HG02885 (cell line): Measurements from ENCODE around the gene FAM168A.

Experiments used
- ATAC-seq: cut with Tn5 transposase; IDR thresholded peaks from one replicate; pipeline ENCODE4 v1.9.1; 2021; ENCODE audit warnings: mild to moderate bottlenecking; ENCODE audit not compliant: unreplicated experiment, poor library complexity

Gene FAM168A

DNA sequence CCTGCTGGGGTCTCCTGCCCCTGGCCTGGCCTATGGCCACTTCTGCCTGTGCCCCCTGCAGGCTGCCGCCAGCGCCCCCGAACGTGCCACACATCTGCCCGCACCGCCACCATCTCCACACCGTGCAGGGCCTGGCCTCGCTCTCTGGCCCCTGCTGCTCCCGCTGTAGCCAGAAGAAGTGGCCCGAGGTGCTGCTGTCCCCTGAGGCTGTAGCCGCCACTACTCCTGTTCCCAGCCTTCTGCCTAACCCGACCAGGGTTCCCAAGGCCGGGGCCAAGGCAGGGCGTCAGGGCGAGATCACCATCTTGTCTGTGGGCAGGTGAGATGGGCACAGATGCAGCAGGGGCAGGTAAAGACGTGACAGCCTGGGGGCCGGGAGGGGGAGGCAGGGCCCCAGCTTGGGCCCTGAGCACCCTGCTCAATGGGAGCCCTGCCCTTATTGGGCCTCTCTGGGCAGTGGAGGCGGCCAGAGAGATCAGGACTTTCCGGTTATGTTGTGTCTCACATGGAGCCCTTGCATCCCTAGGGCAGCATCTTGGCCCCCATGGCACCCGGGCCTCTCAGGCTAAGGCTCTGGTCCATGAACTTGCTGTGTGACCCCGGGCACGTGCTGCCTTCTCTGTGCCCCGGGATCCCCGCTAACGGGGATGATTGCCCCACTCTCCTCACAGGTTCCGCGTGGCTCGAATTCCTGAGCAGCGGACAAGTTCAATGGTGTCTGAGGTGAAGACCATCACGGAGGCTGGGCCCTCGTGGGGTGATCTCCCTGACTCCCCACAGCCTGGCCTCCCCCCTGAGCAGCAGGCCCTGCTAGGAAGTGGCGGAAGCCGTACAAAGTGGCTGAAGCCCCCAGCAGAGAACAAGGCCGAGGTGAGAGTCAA, 203.3 kb downstream of the FAM168A start:
- ATAC-seq: no peak

DNA sequence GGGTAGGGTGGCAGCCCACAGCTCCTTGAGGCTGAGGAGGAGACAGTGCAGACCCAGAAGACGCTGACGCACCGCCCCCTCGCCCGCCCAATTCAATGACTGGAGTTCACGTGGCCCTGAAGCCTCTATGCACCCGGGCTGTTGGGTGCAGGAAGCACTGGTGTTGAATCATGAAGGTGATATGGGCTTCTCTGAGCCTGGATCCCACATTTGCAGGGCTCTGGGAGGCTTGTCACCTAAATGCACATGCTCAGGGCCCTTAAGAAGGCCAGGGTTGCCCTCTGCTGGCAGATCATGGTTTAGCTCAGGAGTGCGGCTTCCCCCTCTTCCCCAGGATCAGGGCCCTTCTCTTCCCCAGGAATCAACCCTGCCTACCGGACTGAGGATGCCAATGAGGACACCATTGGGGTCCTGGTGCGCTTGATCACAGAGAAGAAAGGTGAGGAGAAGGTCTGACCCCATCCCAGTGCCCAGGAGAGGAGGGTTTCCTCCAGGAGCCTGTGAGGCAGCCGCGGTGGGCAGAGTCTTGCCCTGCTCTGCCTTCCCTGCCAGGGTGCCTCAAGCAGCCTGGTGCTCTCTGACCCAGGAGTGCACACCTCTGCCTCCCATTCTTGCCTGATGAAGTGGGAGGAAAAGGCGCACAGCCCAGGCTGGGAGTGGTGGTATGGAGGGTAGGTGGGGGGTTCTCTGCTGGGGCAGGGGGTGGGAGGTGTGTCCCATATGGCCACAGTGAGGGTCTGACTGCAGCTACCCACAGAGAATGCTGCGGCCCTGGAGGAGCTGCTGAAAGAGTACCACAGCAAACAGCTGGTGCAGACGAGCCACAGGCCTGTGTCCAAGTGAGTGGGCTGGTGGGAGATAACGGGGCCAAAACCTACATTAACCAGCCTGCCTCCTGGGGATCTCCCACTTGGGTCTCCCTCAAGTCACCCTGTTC, 204.2 kb downstream of the FAM168A start:
- no peak for ATAC-seq

DNA sequence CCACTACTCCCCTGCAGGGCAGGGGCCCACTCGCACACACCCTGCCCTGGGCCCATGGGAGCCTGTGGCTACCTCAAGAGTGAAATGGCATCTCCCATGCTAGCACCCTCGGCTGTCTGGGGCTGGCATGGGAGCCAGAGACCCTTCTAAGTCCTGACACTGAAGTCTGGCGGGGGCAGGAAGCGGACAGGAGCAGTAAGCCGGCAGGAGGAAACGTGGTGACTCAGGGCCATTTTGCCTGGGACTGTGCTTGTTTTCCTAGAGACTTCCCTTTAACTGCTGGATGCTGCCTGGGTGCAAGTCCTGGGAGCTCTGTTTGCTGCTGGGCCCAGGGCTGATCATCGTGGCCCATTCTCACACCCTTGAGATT, 204.9 kb downstream of the FAM168A start:
- ATAC-seq: no peak

DNA sequence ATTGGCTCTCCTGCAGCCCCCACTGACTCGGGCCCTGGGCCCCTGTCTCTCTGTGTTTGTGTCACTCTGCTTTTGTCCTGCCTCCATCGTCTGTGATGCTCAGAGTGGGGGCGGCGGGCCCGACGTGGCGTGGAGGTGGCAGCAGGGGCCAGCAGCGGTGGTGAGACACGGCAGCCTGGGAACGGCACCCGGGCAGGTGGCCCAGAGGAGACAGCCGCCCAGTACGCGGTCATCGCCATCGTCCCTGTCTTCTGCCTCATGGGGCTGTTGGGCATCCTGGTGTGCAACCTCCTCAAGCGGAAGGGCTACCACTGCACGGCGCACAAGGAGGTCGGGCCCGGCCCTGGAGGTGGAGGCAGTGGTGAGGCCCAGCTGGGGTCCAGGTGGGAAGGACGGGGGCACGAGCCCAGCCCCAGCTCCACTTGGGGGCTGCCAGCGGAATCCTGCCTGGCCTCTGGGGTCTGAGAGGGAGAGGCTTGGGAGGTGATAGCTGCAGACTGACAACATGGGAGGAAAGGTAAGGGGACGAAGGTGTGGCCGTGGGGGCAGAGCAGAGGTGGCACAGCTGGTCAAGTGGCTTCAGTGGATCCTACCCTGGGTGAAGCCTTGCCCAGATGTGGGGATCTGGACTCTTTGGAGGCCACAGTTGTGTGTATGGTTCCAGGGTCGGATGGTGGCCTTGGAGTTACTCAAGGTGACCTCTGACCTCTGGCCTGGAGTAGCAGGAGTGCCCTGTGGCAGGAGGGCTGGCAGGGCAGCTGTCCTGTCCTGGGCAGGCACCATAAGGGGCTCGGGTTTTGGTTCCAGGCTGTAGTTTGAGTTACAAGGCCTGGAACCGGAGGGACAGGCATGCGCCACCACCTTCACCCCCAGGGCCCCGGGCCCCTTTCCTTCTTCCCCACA, 205.6 kb downstream of the FAM168A start:
- ATAC-seq: no peak

DNA sequence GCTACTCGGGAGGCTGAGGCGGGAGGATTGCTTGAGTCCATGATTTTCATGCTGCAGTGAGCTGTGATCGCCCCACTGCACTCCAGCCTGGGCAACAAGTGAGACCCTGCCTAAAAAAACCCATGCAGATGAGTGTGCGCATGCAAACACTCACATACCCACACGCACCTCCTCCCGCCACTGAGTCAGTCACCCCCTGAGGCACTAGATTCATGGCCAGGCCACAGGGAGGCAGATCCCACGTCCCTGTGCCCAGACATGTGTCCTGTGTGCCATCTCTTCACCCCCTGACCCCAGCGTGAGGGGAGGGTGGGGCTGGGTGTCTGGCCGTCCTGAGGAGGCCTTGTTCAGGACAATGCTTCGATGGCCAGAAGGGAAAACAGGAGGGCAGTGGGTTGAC, 206.2 kb downstream of the FAM168A start:
- ATAC-seq: no peak

DNA sequence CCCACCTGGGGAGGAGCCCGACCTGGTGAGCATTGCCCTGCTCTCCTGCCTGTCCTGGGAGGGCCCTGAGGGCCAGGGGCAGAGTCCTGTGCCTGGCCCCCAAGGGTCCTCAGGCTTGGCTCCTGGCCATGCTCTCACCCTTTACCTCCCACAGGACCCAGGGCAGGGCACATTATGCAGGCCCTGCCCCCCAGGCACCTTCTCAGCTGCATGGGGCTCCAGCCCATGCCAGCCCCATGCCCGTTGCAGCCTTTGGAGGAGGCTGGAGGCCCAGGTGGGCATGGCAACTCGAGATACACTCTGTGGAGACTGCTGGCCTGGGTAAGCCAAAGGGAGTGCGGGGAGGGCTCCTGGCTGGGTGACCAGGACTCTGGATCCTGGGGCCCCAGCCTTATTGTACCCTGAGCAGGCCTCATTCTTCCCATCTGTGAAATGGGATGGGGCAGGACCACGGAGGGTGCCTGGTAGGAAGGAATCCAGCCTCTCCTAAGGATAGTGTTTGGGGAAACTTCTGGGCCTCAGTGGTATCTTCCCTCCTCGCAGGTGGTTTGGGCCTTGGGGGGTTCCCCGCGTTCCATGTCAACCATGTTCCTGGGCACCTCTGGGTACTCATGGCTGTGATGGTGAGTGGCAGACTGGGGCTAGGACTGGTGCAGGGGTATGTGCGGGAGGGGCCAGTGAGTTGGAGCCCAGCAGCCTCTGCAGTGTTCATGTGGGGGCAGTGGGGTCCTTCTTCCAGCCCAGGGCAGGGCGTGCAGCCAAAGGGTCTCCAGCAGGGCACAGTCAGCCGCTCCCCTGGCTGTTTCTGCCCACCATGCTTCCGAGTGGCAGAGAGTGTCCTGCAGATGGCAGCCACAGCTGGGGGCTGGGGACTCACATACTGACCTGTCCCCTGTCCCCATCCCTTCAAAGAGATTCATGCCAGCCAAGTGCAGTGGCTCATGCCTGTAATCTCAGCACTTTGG, 207.0 kb downstream of the FAM168A start:
- ATAC-seq: no peak

DNA sequence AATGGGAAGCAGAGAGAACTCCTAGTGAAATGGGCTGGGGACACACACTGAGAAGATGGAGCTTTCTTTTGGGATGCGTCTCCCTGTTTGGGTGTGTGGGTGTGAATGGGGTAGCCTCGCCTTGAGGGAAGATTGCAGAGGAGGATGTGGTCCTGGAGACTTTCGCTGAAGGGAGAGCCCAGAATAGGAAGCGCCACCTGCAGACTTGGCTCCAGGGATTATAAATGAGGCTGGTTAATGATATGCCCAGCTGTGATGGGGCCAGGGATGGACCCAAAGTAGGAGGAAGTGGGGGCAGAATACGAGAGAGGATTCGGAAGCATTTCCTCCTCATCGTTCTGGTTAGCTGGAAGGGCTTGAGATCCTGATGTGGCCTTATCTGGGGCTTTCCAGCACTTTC, 208.0 kb downstream of the FAM168A start:
- ATAC-seq: no peak

DNA sequence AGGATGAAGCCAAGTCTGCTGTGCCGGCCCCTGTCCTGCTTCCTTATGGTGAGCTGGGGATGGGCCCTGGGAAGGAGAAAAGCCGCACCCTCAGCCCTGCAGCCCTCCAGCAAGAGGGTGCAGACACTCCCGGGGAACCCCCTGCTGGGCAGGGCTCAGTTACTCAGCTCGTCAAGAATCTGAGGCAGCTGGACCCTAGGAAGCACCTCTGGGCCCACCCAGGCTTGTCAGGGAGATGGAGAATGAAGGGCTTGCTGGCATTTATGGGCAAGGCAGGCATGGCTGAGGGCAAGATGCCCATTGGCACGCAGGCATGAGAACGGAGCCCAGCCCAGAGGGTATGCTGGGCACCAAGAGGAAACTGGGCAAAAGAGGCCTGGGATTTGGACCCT, 208.8 kb downstream of the FAM168A start:
- no peak for ATAC-seq

DNA sequence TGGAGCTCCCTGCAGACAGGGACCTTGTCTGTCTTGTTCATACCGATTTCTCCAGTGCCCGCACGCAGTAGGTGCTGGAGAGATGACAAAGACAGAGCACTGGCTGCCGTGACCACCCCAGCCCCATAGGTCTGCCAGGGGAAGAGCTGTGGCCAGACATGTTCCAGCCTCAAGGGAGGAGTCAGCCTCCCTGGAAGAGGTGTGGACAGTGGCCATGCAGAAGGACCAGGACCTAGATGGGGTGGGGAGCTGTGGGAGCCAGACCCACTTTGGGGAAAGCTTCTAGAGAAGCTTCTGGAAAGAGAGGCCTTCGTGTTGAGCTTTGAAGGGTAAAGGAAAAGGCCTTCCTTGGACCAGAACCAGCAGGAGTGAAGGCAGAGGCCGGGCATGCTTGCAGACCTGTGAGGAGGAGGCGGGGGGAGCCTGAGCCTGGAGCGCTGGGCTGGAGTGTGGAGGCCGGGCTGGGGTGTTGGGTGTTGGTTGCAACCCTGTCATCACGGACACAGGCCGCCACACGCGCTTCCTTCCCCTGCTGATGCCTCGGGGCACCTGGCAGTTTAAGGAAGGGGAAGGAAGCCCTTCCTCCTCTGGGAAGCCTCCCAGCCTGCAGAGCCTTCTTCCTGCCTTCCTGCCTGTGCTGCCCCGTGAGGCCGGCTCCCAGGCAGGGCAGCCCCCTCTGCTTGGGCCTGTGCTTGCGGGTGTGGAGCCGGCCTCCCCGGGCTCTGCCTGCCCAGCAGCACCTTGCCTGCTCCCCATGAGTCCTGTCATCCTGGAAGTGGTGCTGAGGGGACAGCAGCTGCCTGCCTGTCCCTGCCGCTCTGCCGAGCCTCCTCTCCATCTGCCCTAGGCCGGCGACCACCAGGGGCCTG, 209.4 kb downstream of the FAM168A start:
- no peak for ATAC-seq

DNA sequence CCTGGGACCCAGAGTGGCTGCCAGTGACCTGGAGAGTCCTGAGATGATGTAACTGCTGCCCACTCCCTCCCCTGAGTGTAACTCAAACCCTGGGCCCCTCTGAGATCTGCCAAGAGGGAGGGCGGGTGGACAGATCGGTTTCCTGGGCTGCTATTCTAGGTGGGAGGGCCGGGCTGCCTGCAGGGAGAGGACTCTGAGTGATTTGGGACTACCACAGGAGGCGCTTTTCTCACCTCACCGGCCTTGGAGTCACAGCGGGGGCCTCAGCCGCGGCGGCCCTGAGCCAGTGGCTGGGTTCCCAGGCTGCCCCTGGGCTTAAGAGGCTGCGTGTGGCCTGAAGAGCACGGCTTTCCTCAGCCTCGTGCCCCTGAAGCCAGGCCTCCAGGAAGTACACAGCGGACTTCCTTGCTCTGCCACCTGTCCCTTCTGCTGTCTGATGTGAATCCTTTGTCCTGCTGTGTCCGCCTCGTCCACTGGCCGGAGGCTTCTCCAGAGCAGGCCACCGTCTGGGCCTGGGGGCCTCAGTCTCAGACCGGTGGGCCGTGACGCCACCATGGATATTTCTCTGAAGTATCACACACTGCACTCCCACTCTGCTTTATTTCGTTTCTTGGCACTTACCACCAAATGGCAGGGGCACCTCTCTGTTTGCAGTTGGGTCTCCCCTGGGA, 210.2 kb downstream of the FAM168A start:
- ATAC-seq: no peak

DNA sequence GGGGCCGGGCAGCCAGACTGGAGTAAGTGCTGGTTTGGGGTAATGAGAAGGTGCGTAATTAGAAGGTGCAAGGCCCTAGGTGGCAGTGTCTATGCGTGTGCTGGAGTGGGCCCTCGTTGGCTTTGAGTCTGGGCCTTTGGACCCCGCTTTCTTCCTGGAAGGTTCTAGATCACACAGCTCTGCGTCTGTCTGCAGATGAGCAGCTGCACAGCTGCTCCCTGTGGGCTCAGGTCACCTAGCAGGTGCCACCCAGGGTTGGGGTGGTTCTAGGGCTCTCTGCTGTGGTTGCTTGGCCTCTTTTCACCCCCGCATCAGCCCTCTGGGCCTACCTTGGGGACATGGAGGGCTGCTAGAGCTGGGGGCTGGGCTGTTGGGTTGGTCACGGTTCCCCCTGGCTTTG, 211.4 kb downstream of the FAM168A start:
- ATAC-seq: no peak

DNA sequence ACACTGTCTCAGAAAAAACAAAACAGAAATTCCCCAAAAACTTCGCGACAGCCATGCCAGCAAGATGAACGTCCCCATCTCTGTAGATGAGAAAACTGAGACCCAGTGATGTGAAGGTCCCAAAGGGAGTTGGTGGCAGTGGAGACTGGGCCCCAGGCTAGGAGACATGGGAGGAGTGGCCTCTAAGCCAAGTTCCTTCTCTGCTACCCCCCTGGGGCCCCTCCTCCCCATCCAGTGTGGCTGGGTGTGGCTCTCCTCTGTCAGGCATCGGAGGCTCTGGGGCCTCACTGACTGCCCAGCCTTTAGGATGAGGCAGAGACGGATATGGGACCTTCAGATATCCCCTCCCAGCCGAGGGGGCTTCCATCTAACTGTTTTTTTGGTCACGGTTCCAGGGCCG, 211.9 kb downstream of the FAM168A start:
- no peak for ATAC-seq

DNA sequence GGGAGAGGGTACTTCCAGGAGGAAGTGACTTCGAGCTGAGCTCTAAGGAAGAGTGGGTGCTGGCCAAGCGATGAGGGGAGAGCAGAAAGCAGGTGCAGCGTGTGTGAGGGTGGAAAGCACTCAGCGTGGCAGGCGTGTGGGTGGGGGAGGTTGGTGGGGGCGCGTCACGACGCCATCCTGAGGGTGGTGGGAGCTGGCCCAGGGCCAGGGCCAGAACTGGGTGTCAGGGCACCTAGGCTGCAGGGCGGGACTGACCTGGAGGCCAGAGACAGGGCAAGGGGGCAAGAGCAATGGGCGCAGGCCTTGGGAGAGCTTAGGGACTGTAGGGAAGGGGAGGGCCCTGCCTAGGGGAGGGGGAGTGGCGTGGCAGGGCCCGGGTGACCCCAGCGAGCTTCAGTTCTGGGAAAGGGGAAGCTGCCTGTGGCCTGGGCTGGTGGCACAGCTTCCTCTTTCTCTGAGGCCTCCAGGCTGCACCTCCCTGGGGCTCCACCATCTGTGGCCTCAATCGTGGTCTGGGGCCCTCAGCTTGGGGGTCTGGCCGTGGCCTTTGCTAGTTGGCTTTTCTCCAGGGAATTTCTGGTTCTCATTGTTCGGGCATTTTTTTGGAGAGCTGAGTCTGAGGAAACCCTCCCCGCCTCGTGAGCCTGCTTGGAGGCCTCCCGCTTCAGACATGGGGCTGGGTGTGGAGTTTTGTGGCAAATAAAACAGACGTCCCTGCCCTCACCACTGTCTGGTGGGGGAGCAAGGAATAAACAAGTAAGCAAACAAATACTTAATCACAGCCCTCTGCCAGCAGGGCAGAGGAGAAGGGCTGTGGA, 212.8 kb downstream of the FAM168A start:
- peak; percentile 49 for ATAC-seq

DNA sequence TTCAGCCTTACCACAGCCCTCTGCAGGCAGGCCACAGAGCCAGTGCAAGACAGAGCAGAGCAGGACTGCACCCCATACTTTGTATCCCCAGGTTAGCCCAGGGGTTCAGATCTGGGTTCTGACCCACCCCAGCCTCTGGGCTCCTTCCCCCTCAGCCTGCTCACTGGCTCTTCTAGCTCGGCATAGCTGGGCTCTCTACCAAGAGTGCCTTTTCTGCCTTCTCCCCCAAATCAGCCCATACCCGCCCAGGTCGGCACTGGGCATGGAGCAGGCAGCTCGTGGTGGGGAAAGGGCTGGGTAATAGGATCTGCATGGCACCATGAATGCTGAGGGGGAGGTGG, 213.4 kb downstream of the FAM168A start:
- no peak for ATAC-seq

DNA sequence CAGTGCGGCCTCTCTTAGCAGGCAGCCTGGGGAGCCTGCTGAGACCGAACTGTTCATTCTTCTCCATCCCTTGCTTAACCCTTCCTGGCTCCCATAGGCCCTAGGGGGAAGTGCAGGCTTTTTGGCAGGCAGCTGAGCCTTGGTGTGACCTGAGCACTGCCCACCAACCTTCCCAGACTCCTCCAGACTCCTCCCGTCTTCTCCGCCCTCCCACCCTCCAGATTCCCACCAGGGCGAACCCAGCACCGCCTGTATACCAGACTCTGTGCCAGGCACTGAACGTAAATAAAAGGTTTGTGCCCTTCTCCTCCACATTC, 213.8 kb downstream of the FAM168A start:
- no peak for ATAC-seq

DNA sequence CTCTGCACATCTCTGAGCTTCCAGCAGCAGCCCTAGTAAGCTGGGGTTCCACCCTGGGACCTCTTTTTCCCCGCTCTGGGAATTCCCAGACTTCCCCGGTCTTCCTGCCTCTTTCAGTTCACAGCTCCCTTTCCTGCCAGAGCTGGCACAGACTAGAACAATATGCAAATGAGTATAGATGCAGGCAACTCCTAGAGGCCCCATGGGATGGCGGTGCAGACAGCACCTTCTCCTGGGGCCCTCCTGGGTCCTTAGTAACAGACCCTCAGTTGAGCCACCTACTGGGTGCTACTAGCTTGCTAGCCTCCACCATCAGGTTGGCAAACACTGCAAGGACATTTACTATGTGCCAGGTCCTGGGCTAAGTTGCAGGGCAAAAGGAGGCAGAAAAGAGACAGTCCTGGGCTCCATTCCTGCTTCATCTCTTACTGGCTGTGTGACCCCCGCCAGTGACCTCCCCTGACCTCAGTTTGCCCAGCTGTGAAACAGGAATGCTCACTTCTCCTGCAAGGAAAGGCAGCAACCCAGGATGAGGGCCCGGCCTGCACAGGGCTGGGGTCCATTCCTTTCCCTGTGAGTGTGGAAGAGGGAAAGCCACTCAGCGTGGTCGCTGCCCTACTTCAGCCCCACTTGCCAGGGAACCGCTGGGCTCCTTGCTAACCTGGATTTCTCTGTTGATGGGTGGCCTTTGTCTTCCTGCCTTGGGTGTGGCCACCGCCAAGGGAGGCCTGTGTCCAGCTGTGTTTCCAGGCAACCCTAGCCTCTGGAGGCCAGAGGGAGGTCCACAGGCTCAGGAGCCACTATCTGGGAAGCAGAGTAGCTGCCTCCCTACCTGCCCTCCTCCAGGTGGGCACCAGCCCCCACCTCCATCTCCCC, 214.4 kb downstream of the FAM168A start:
- no peak for ATAC-seq
